NT2/D1 (cell line): ENCODE results near the gene MOB2.

Experiments used
- DNase-seq: peaks from one replicate; pipeline ENCODE4 v3.0.0-alpha.2; 2011; ENCODE audit warnings: low read depth, low spot score
- H3K27me3 ChIP-seq: 2 replicates; pipeline ENCODE4 v1.6.0; 2011; ENCODE audit warnings: mild to moderate bottlenecking; ENCODE audit not compliant: insufficient read length, insufficient read depth
- H3K36me3 ChIP-seq: 2 replicates; pipeline ENCODE4 v1.6.1; 2011; ENCODE audit warnings: mild to moderate bottlenecking, low read length, mixed read lengths; ENCODE audit not compliant: insufficient read depth, insufficient read length
- H3K4me1 ChIP-seq: 2 replicates; pipeline ENCODE4 v1.5.1; 2011; ENCODE audit not compliant: insufficient read depth, insufficient read length
- H3K4me3 ChIP-seq: 2 replicates; pipeline ENCODE4 v1.5.1; 2011; ENCODE audit warnings: low read depth; ENCODE audit not compliant: insufficient read length
- H3K9ac ChIP-seq: 2 replicates; pipeline ENCODE4 v1.6.0; 2011; ENCODE audit warnings: low read depth; ENCODE audit not compliant: insufficient read length
- H3K9me3 ChIP-seq: 2 replicates; pipeline ENCODE4 v1.5.1; 2011; ENCODE audit warnings: mild to moderate bottlenecking, low read length; ENCODE audit not compliant: insufficient read depth
- SUZ12 ChIP-seq: IDR thresholded peaks from 2 replicates; pipeline ENCODE4 v1.6.1; 2011; ENCODE audit not compliant: insufficient read length, insufficient read depth; ENCODE audit errors: extremely low read depth
- YY1 ChIP-seq: IDR thresholded peaks from 2 replicates; pipeline ENCODE4 v1.6.1; 2011; ENCODE audit not compliant: insufficient read length, insufficient read depth
- ZNF274 ChIP-seq: IDR thresholded peaks from 2 replicates; pipeline ENCODE4 v1.6.1; 2011; ENCODE audit warnings: mild to moderate bottlenecking, low read depth, low read length

The MOB2 gene

GRCh38 chr11:1481483-1481825 lies 5.1 kb downstream of the MOB2 start:
- no peak for DNase-seq
- no peaks in the 10 kb centered on the region for H3K27me3 ChIP-seq
- H3K9ac ChIP-seq: no peak overlapping the region
- no peak for TF ChIP-seq YY1
- no peak for TF ChIP-seq ZNF274
- no peak for TF ChIP-seq SUZ12
- peaks cover 29% of the 10 kb centered on the region for H3K36me3 ChIP-seq
- no peak overlapping the region for H3K4me3 ChIP-seq
- H3K9me3 ChIP-seq: no peaks in the 10 kb centered on the region
- peaks cover 6% of the 10 kb centered on the region for H3K4me1 ChIP-seq

GRCh38 chr11:1480555-1481482 lies 5.8 kb downstream of the MOB2 start:
- no peaks in the 10 kb centered on the region for H3K27me3 ChIP-seq
- H3K4me1 ChIP-seq: peaks cover 6% of the 10 kb centered on the region
- peaks cover 30% of the 10 kb centered on the region for H3K36me3 ChIP-seq
- no peak overlapping the region for H3K9ac ChIP-seq
- no peak for DNase-seq
- H3K4me3 ChIP-seq: no peak overlapping the region
- TF ChIP-seq ZNF274 (no peak), YY1 (no peak), SUZ12 (no peak)
- H3K9me3 ChIP-seq: no peaks in the 10 kb centered on the region

- Histone ChIP-seq H3K9me3 (no peaks in the 10 kb centered on the region), H3K4me3 (no peak overlapping the region), H3K9ac (no peak overlapping the region), H3K36me3 (peaks cover 36% of the 10 kb centered on the region), H3K27me3 (no peaks in the 10 kb centered on the region), H3K4me1 (peaks cover 3% of the 10 kb centered on the region)
- TF ChIP-seq SUZ12 (no peak), YY1 (no peak), ZNF274 (no peak)
- DNase-seq: no peak
These were observed 6.4 kb downstream of the MOB2 start for GRCh38 chr11:1480191-1480554.

GRCh38 chr11:1479678-1480118 lies 6.9 kb downstream of the MOB2 start:
- H3K4me3 ChIP-seq: no peak overlapping the region
- H3K27me3 ChIP-seq: no peaks in the 10 kb centered on the region
- peaks cover 36% of the 10 kb centered on the region for H3K36me3 ChIP-seq
- DNase-seq: no peak
- peaks cover 3% of the 10 kb centered on the region for H3K4me1 ChIP-seq
- no peak overlapping the region for H3K9ac ChIP-seq
- TF ChIP-seq ZNF274 (no peak), YY1 (no peak), SUZ12 (no peak)
- no peaks in the 10 kb centered on the region for H3K9me3 ChIP-seq

GRCh38 chr11:1479006-1479677 lies 7.4 kb downstream of the MOB2 start:
- DNase-seq: no peak
- Histone ChIP-seq H3K9ac (no peak overlapping the region), H3K27me3 (no peaks in the 10 kb centered on the region), H3K9me3 (no peaks in the 10 kb centered on the region), H3K4me3 (no peak overlapping the region), H3K36me3 (peaks cover 36% of the 10 kb centered on the region), H3K4me1 (peaks cover 3% of the 10 kb centered on the region)
- TF ChIP-seq ZNF274: no peak
- no peak for TF ChIP-seq SUZ12
- no peak for TF ChIP-seq YY1

GRCh38 chr11:1478544-1478943 lies 8.0 kb downstream of the MOB2 start:
- Histone ChIP-seq H3K9ac (no peak overlapping the region), H3K9me3 (no peaks in the 10 kb centered on the region), H3K36me3 (peaks cover 36% of the 10 kb centered on the region), H3K27me3 (no peaks in the 10 kb centered on the region), H3K4me1 (peaks cover 3% of the 10 kb centered on the region), H3K4me3 (no peak overlapping the region)
- TF ChIP-seq YY1 (no peak), SUZ12 (no peak), ZNF274 (no peak)
- DNase-seq: no peak

- DNase-seq: no peak
- H3K27me3 ChIP-seq: no peaks in the 10 kb centered on the region
These were observed 8.6 kb downstream of the MOB2 start for GRCh38 chr11:1478011-1478410.

More at GRCh38 chr11:1478011-1478410, 8.6 kb downstream of the MOB2 start:
- H3K9me3 ChIP-seq: no peaks in the 10 kb centered on the region
- peaks cover 36% of the 10 kb centered on the region for H3K36me3 ChIP-seq
- H3K4me3 ChIP-seq: no peak overlapping the region
- peaks cover 3% of the 10 kb centered on the region for H3K4me1 ChIP-seq
- no peak for TF ChIP-seq YY1
- TF ChIP-seq SUZ12: no peak
- TF ChIP-seq ZNF274: no peak
- H3K9ac ChIP-seq: no peak overlapping the region
